ENCODE data around the gene CRACDL. TPM values are rescaled to one million over a fixed set of nuclear protein-coding genes. Genes with fewer than 3 reads are reported as not detected.

Gene CRACDL
- polyA plus RNA-seq, 1 of the 3 experiments (the other 2 are of a cell fraction), result not detected

GRCh38 chr2:98811766-98812165 is 124.3 kb downstream of the CRACDL start:
- ChIA-PET CTCF (no interaction called here), POLR2A (no interaction called here)
- Histone ChIP-seq H3K9me2 (0 out of 2 replicates have a peak, but pooled peaks cover 3% of the 10 kb centered on the region), H3K9me3 (no peaks in the 10 kb centered on the region), H3K27ac (ENCODE audit: low read depth in 2 of 2, low read length in 1 of 2) (no peak overlapping the region), H3K4me1 (ENCODE audit: control insufficient read depth in 1 of 2, insufficient read depth in 2 of 2, low read depth in 1 of 2, low read length in 1 of 2) (peaks cover 0 to 10% of the 10 kb centered on the region in 2 experiments; a peak in 2 of 4 replicates), H4K20me1 (ENCODE audit: insufficient read depth) (no peaks in the 10 kb centered on the region), H3K27me3 (ENCODE audit: insufficient read depth) (no peaks in the 10 kb centered on the region; the same call in 1 of the 2 replicates), H2AFZ (ENCODE audit: low read depth) (no peak overlapping the region), H3K4me3 (ENCODE audit: low read depth in 2 of 2, low read length in 1 of 2) (no peak overlapping the region), H3K4me2 (no peak overlapping the region), H3K79me2 (ENCODE audit: insufficient read depth) (no peaks in the 10 kb centered on the region), H3K9ac (no peak overlapping the region), H3K36me3 (replicated peaks in 1 of 2; ENCODE audit: control insufficient read depth in 1 of 2, insufficient read depth in 2 of 2, low read length in 1 of 2) (no peaks in the 10 kb centered on the region), H3F3A (replicated peaks; ENCODE audit: insufficient read depth) (no peaks in the 10 kb centered on the region)
- WGBS (ENCODE audit: low lambda C conversion rate), result 72% methylated on average over 2 of the region's 2 CpGs
- no peak for DNase-seq
- no peak for TF ChIP-seq FOXJ3 (CRISPR knock-in tag; IDR thresholded peaks at IDR 0.05)
- TF ChIP-seq CTCF (IDR thresholded peaks at IDR 0.05), result no peak
- no peak for TF ChIP-seq PBX3 (IDR thresholded peaks at IDR 0.05)
- TF ChIP-seq RFX5 (IDR thresholded peaks at IDR 0.05; ENCODE audit: low read length), result no peak
- TF ChIP-seq EZH2phosphoT487 (IDR thresholded peaks at IDR 0.05; ENCODE audit: borderline replicate concordance, low read depth), result no peak
- TF ChIP-seq SIN3A (IDR thresholded peaks at IDR 0.05; ENCODE audit: borderline replicate concordance, low read depth, low read length), result no peak
- no peak for TF ChIP-seq MXI1 (IDR thresholded peaks at IDR 0.05; ENCODE audit: low read depth, low read length)
- TF ChIP-seq CHD2 (IDR thresholded peaks at IDR 0.05; ENCODE audit: low read length, partially characterized antibody), result no peak
- TF ChIP-seq, protein P1, sequence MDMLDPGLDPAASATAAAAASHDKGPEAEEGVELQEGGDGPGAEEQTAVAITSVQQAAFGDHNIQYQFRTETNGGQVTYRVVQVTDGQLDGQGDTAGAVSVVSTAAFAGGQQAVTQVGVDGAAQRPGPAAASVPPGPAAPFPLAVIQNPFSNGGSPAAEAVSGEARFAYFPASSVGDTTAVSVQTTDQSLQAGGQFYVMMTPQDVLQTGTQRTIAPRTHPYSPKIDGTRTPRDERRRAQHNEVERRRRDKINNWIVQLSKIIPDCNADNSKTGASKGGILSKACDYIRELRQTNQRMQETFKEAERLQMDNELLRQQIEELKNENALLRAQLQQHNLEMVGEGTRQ (IDR thresholded peaks at IDR 0.05; ENCODE audit: borderline replicate concordance, low read depth, low read length), result no peak
- no peak for TF ChIP-seq NRF1 (IDR thresholded peaks at IDR 0.05; ENCODE audit: low read depth, low read length)
- no peak for TF ChIP-seq IRF3 (IDR thresholded peaks at IDR 0.05; ENCODE audit: low read depth, low read length)
- no peak for TF ChIP-seq RCOR1 (IDR thresholded peaks at IDR 0.05; ENCODE audit: low read length)
- TF ChIP-seq MEF2A (IDR thresholded peaks at IDR 0.05; ENCODE audit: borderline replicate concordance, low read depth), result no peak
- TF ChIP-seq TCF12 (IDR thresholded peaks at IDR 0.05), result no peak
- TF ChIP-seq RXRA (IDR thresholded peaks at IDR 0.05; ENCODE audit: borderline replicate concordance, low read depth), result no peak
- TF ChIP-seq ELF1 (IDR thresholded peaks at IDR 0.05), result no peak

Measured in SK-N-SH (cell line).